Measurements from ENCODE around the gene CTDSPL. TPM values are rescaled to one million over a fixed set of nuclear protein-coding genes. Genes with fewer than 3 reads are reported as not detected.

Gene CTDSPL
- total and polyA plus RNA-seq, 2 of the 13 experiments (the other 11 are each of a cell fraction or from before 2014, with no cell fraction given): 26.1 to 142 TPM

DNA sequence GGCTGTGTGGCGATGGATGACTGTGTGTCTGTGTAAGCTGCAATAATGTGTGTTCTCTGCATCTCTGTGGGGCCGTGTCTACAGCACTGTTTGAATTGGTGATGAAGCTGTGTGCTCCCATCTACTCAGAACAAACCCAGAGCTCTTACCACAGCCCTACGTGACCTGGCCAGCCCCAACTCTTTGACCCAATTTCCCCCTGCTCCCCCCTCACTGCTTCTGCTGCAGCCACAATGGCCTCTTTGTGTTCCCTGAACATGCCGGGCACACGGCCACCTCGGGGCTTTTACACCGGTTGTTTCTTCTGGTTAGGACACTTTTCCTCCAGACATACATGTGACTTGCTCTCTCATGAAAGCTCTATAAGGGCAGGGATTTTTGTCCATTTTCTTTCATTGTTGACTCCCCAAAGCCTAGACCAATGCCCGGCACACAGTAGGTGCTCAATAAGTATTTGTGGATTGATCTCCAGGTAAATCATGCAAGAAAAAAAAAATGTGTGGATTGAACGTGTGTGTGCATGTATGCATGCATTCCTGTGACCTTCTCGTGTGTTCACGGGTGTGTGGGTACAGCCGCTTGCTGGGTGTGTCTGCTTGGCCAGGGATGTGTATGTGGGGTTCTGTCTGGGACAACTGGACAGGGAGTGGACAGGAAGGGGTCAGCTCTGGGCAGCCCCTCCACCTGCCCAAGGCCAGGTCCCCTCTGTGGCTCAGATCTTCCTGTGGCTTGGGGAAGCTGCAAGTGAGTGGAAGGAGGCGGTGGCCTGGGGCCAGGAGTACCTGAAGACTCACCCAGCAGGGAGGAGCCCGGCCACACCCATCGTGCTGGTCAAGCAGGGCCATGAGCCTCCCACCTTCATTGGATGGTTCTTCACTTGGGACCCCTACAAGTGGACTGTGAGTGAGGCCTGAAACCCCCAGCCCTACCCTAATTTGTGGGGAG lies 143.7 kb downstream of the CTDSPL start (continued):
- TF ChIP-seq NCOA2 (CRISPR knock-in tag; IDR thresholded peaks at IDR 0.05) (peak; percentile 56), SALL2 (CRISPR knock-in tag; IDR thresholded peaks at IDR 0.05) (peak; percentile 13; the same call in 1 of the 2 replicates), DPF2 (CRISPR knock-in tag; IDR thresholded peaks at IDR 0.05; ENCODE audit: borderline replicate concordance, low read depth) (peak; percentile 69; the same call in 1 of the 2 replicates), BRCA1 (CRISPR knock-in tag; IDR thresholded peaks at IDR 0.05) (peak; percentile 52; the same call in 1 of the 2 replicates), KLF12 (CRISPR knock-in tag; IDR thresholded peaks at IDR 0.05; ENCODE audit: borderline replicate concordance) (no peak), HOXA3 (CRISPR knock-in tag; IDR thresholded peaks at IDR 0.05) (peak; percentile 77), PCBP1 (IDR thresholded peaks at IDR 0.05; ENCODE audit: borderline replicate concordance, low read depth, low read length) (no peak), ZNF343 (CRISPR knock-in tag; IDR thresholded peaks at IDR 0.05) (0 out of 2 replicates have a peak, but pooled peaks have one; percentile 26), MYC (CRISPR knock-in tag; IDR thresholded peaks at IDR 0.05; ENCODE audit: borderline replicate concordance) (peak; percentile 72; the same call in 1 of the 2 replicates), ZFP90 (CRISPR knock-in tag; IDR thresholded peaks at IDR 0.05; ENCODE audit: borderline replicate concordance) (no peak), MED1 (CRISPR knock-in tag; IDR thresholded peaks at IDR 0.05) (peak; percentile 84), SKI (IDR thresholded peaks at IDR 0.05; ENCODE audit: partially characterized antibody) (peak; percentile 91), ZNF232 (CRISPR knock-in tag; IDR thresholded peaks at IDR 0.05; ENCODE audit: borderline replicate concordance) (peak; percentile 56; the same call in 1 of the 2 replicates), SAP130 (CRISPR knock-in tag; IDR thresholded peaks at IDR 0.05; ENCODE audit: low read depth) (peak; percentile 61), YEATS2 (CRISPR knock-in tag; IDR thresholded peaks at IDR 0.05; ENCODE audit: borderline replicate concordance) (0 out of 2 replicates have a peak, but pooled peaks have one; percentile 3), SPEN (CRISPR knock-in tag; IDR thresholded peaks at IDR 0.05; ENCODE audit: low read depth) (0 out of 2 replicates have a peak, but pooled peaks have one; percentile 1), ZSCAN31 (CRISPR knock-in tag; IDR thresholded peaks at IDR 0.05; ENCODE audit: low read depth) (no peak), YY1 (IDR thresholded peaks at IDR 0.05; ENCODE audit: insufficient read depth, insufficient replicate concordance, low read depth, low read length) (peak; percentile 47), RFX3 (CRISPR knock-in tag; IDR thresholded peaks at IDR 0.05) (no peak), XRCC5 (optimal IDR thresholded peaks at IDR 0.05; ENCODE audit: low read length) (peak; percentile 58), ZNF138 (CRISPR knock-in tag; IDR thresholded peaks at IDR 0.05; ENCODE audit: low read depth) (no peak), NCOA1 (CRISPR knock-in tag; IDR thresholded peaks at IDR 0.05) (0 out of 2 replicates have a peak, but pooled peaks have one; percentile 23), ZNF549 (CRISPR knock-in tag; IDR thresholded peaks at IDR 0.05) (no peak), MBD4 (IDR thresholded peaks at IDR 0.05; ENCODE audit: borderline replicate concordance, low read length) (no peak), NCOA5 (CRISPR knock-in tag; IDR thresholded peaks at IDR 0.05) (no peak)
- TF ChIP-seq, protein P1, sequence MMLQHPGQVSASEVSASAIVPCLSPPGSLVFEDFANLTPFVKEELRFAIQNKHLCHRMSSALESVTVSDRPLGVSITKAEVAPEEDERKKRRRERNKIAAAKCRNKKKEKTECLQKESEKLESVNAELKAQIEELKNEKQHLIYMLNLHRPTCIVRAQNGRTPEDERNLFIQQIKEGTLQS (CRISPR knock-in tag; IDR thresholded peaks at IDR 0.05): no peak
- TF ChIP-seq, protein P2, sequence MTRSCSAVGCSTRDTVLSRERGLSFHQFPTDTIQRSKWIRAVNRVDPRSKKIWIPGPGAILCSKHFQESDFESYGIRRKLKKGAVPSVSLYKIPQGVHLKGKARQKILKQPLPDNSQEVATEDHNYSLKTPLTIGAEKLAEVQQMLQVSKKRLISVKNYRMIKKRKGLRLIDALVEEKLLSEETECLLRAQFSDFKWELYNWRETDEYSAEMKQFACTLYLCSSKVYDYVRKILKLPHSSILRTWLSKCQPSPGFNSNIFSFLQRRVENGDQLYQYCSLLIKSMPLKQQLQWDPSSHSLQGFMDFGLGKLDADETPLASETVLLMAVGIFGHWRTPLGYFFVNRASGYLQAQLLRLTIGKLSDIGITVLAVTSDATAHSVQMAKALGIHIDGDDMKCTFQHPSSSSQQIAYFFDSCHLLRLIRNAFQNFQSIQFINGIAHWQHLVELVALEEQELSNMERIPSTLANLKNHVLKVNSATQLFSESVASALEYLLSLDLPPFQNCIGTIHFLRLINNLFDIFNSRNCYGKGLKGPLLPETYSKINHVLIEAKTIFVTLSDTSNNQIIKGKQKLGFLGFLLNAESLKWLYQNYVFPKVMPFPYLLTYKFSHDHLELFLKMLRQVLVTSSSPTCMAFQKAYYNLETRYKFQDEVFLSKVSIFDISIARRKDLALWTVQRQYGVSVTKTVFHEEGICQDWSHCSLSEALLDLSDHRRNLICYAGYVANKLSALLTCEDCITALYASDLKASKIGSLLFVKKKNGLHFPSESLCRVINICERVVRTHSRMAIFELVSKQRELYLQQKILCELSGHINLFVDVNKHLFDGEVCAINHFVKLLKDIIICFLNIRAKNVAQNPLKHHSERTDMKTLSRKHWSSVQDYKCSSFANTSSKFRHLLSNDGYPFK (CRISPR knock-in tag; IDR thresholded peaks at IDR 0.05; ENCODE audit: borderline replicate concordance): no peak

Measured in HepG2 (cell line).